Measurements from ENCODE around the gene SLC35G6. TPM values are rescaled to one million over a fixed set of nuclear protein-coding genes. Genes with fewer than 3 reads are reported as not detected.
A peak's percentile ranks its signal among the peaks of the same experiment; 100 is the strongest.
"Not testable (repeated sequence)": the region's sequence is repeated elsewhere in the genome, so short reads cannot be mapped to it uniquely, and the experiment has no call there.

SLC35G6 gene
- polyA plus RNA-seq (2013, experiment 1 of 2): not detected
- not detected for polyA plus RNA-seq (2013, experiment 2 of 2)

- H3K4me1 ChIP-seq (ENCODE audit: insufficient read depth, low read length): peaks cover 31% of the 10 kb centered on the region
- H3K9me3 ChIP-seq (ENCODE audit: insufficient read depth, low read depth, low read length); H3K36me3 ChIP-seq (ENCODE audit: insufficient read depth, low read length); H3K9ac ChIP-seq (ENCODE audit: low read depth, low read length); H3K27me3 ChIP-seq (ENCODE audit: insufficient read depth, low read length); H3K27ac ChIP-seq (ENCODE audit: low read depth, low read length); H3K4me3 ChIP-seq (ENCODE audit: low read length): not testable (repeated sequence)
- WGBS: 92% methylated on average over 2 of the region's 4 CpGs
These were observed at the start of gene SLC35G6 for GRCh38 chr17:7481275-7481674. SLC35G6 (plus strand) TSS chr17:7481446; CDS start chr17:7481517, 71 bp downstream.

DNA sequence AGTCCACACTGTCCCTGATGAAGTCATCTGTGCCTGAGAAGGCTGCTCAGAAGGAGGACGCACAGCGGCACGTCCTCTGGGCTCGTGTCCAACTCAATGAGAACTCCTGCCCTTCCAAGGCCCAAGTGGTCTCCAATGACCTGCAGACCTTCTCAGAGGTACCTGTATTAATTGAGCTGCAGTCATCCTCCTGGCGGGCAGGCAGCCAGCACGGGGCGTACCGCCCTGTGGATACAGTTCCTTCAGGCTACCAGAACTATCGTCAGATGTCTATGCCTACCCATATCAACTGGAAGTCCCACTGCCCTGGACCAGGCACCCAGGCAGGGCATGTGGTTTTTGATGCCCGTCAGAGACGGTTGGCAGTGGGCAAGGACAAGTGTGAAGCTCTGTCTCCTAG, 49.0 kb upstream of the SLC35G6 start:
- Histone ChIP-seq H3K9ac (ENCODE audit: low read depth, low read length) (no peak overlapping the region), H3K4me1 (ENCODE audit: insufficient read depth, low read length) (no peaks in the 10 kb centered on the region), H3K27me3 (ENCODE audit: insufficient read depth, low read length) (peaks cover 8% of the 10 kb centered on the region; the same call in 1 of the 2 replicates), H3K4me3 (ENCODE audit: low read length) (no peak overlapping the region), H3K9me3 (ENCODE audit: insufficient read depth, low read depth, low read length) (no peaks in the 10 kb centered on the region), H3K36me3 (ENCODE audit: insufficient read depth, low read length) (no peaks in the 10 kb centered on the region), H3K27ac (ENCODE audit: low read depth, low read length) (no peak overlapping the region)
- 94% methylated on average over 11 of the region's 11 CpGs for WGBS

- no peaks in the 10 kb centered on the region for H3K36me3 ChIP-seq (ENCODE audit: insufficient read depth, low read length)
- H3K27me3 ChIP-seq (ENCODE audit: insufficient read depth, low read length): peaks cover 34% of the 10 kb centered on the region
- WGBS: 3% methylated on average over 49 of the region's 49 CpGs
- H3K9me3 ChIP-seq (ENCODE audit: insufficient read depth, low read depth, low read length): no peaks in the 10 kb centered on the region
- H3K27ac ChIP-seq (ENCODE audit: low read depth, low read length): peak overlapping the region; percentile 60; the same call in 1 of the 2 replicates
- peak overlapping the region; percentile 50 for H3K9ac ChIP-seq (ENCODE audit: low read depth, low read length)
- peaks cover 8% of the 10 kb centered on the region for H3K4me1 ChIP-seq (ENCODE audit: insufficient read depth, low read length)
- H3K4me3 ChIP-seq (ENCODE audit: low read length): peak overlapping the region; percentile 95
These were observed 45.3 kb upstream of the SLC35G6 start for GRCh38 chr17:7435676-7436555.

DNA sequence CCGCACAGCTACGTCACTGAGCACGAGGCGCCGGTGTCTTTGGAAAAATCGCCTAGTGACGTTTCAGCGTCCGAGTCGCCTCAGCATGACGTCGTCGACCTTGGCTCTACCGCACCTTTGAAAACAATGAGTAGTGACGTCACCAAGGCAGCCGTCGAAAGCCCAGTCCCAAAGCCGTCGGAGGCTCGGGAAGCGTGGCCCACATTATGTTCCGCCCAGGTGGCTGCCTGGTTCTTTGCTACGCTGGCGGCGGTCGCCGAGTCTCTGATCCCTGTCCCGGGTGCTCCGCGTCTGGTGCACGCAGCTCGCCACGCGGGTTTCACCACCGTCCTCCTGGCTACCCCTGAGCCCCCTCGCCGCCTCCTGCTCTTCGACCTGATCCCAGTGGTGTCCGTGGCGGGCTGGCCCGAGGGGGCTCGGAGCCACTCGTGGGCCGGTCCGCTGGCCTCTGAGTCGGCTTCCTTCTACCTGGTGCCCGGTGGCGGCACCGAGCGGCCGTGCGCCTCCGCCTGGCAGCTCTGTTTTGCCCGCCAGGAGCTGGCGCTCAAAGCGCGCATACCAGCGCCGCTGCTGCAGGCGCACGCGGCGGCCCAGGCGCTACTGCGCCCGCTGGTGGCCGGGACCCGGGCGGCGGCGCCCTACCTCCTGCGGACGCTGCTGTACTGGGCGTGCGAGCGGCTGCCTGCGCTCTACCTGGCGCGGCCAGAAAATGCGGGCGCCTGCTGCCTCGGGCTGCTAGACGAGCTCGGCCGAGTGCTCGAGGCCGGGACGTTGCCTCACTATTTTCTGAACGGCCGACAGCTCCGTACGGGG, 44.5 kb upstream of the SLC35G6 start:
- H3K4me1 ChIP-seq (ENCODE audit: insufficient read depth, low read length): peaks cover 16% of the 10 kb centered on the region

DNA sequence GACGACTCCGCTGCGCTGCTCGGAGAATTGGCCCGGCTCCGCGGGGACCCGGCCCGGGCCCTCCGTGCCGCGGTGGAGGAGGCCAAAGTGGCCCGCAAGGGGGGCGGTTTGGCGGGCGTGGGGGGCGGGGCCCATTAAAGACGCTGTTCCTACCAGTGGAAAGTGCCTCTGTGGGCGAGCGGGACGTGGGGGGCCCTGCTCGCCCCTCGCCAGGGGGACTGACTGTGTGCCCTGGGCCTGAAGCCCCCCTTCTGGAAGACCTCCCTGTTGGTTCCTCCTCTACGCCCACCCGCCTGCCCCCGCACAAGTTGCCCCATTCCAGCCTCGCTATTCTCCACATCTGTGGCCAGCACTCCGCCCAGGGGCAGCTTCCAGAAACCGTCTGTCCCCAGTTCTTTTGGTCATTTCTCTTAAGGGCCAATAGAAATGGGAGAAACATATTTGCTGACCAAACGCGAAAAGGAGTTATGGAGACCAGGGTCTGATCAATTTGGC, 43.8 kb upstream of the SLC35G6 start:
- Histone ChIP-seq H3K9ac (ENCODE audit: low read depth, low read length) (no peak overlapping the region), H3K27me3 (ENCODE audit: insufficient read depth, low read length) (peaks cover 39% of the 10 kb centered on the region), H3K36me3 (ENCODE audit: insufficient read depth, low read length) (no peaks in the 10 kb centered on the region), H3K9me3 (ENCODE audit: insufficient read depth, low read depth, low read length) (no peaks in the 10 kb centered on the region), H3K27ac (ENCODE audit: low read depth, low read length) (no peak overlapping the region; the same call in 1 of the 2 replicates), H3K4me3 (ENCODE audit: low read length) (peak overlapping the region; percentile 95), H3K4me1 (ENCODE audit: insufficient read depth, low read length) (peaks cover 16% of the 10 kb centered on the region)
- WGBS: 7% methylated on average over 31 of the region's 31 CpGs

More for the DNA sequence above, 44.5 kb upstream of the SLC35G6 start:
- 2% methylated on average over 92 of the region's 92 CpGs for WGBS
- Histone ChIP-seq H3K9me3 (ENCODE audit: insufficient read depth, low read depth, low read length) (no peaks in the 10 kb centered on the region), H3K36me3 (ENCODE audit: insufficient read depth, low read length) (no peaks in the 10 kb centered on the region), H3K4me3 (ENCODE audit: low read length) (peak overlapping the region; percentile 95), H3K27me3 (ENCODE audit: insufficient read depth, low read length) (peaks cover 38% of the 10 kb centered on the region), H3K27ac (ENCODE audit: low read depth, low read length) (peak overlapping the region; percentile 53; the same call in 1 of the 2 replicates), H3K9ac (ENCODE audit: low read depth, low read length) (peak overlapping the region; percentile 58; the same call in 1 of the 2 replicates)

- 2% methylated on average over 48 of the region's 48 CpGs for WGBS
- Histone ChIP-seq H3K4me3 (ENCODE audit: low read length) (peak overlapping the region; percentile 95), H3K4me1 (ENCODE audit: insufficient read depth, low read length) (peaks cover 16% of the 10 kb centered on the region), H3K27ac (ENCODE audit: low read depth, low read length) (no peak overlapping the region), H3K9me3 (ENCODE audit: insufficient read depth, low read depth, low read length) (no peaks in the 10 kb centered on the region), H3K27me3 (ENCODE audit: insufficient read depth, low read length) (peaks cover 39% of the 10 kb centered on the region), H3K36me3 (ENCODE audit: insufficient read depth, low read length) (no peaks in the 10 kb centered on the region), H3K9ac (ENCODE audit: low read depth, low read length) (peak overlapping the region; percentile 50; the same call in 1 of the 2 replicates)
These were observed 43.2 kb upstream of the SLC35G6 start for GRCh38 chr17:7437950-7438614.

- WGBS: 28% methylated on average over 11 of the region's 11 CpGs
- peak overlapping the region; percentile 95 for H3K4me3 ChIP-seq (ENCODE audit: low read length)
These were observed 42.4 kb upstream of the SLC35G6 start for GRCh38 chr17:7438656-7439460.

GRCh38 chr17:7439462-7440112, 41.7 kb upstream of the SLC35G6 start, which contains the start of gene FGF11:
FGF11 (plus strand) TSS chr17:7439512; CDS start chr17:7439621, 109 bp downstream.
- H3K4me1 ChIP-seq (ENCODE audit: insufficient read depth, low read length): peaks cover 21% of the 10 kb centered on the region
- peaks cover 39% of the 10 kb centered on the region for H3K27me3 ChIP-seq (ENCODE audit: insufficient read depth, low read length)
- peak within 1 kb of the TSS; percentile 87 for H3K9ac ChIP-seq (ENCODE audit: low read depth, low read length)
- peak within 1 kb of the TSS; percentile 95 for H3K4me3 ChIP-seq (ENCODE audit: low read length)
- 2% methylated on average over 50 of the region's 50 CpGs for WGBS
- H3K36me3 ChIP-seq (ENCODE audit: insufficient read depth, low read length): no peaks in the 10 kb centered on the region
- no peaks in the 10 kb centered on the region for H3K9me3 ChIP-seq (ENCODE audit: insufficient read depth, low read depth, low read length)
- H3K27ac ChIP-seq (ENCODE audit: low read depth, low read length): peak within 1 kb of the TSS; percentile 96

More at GRCh38 chr17:7438656-7439460, 42.4 kb upstream of the SLC35G6 start:
- H3K4me1 ChIP-seq (ENCODE audit: insufficient read depth, low read length): peaks cover 16% of the 10 kb centered on the region
- H3K27ac ChIP-seq (ENCODE audit: low read depth, low read length): no peak overlapping the region
- H3K27me3 ChIP-seq (ENCODE audit: insufficient read depth, low read length): peaks cover 39% of the 10 kb centered on the region
- no peaks in the 10 kb centered on the region for H3K9me3 ChIP-seq (ENCODE audit: insufficient read depth, low read depth, low read length)
- H3K9ac ChIP-seq (ENCODE audit: low read depth, low read length): peak overlapping the region; percentile 50; the same call in 1 of the 2 replicates
- no peaks in the 10 kb centered on the region for H3K36me3 ChIP-seq (ENCODE audit: insufficient read depth, low read length)

GRCh38 chr17:7440113-7440833, 41.0 kb upstream of the SLC35G6 start:
- peaks cover 39% of the 10 kb centered on the region for H3K27me3 ChIP-seq (ENCODE audit: insufficient read depth, low read length)
- peaks cover 22% of the 10 kb centered on the region for H3K4me1 ChIP-seq (ENCODE audit: insufficient read depth, low read length)
- H3K9ac ChIP-seq (ENCODE audit: low read depth, low read length): peak overlapping the region; percentile 87
- H3K27ac ChIP-seq (ENCODE audit: low read depth, low read length): peak overlapping the region; percentile 96
- H3K36me3 ChIP-seq (ENCODE audit: insufficient read depth, low read length): no peaks in the 10 kb centered on the region
- H3K9me3 ChIP-seq (ENCODE audit: insufficient read depth, low read depth, low read length): no peaks in the 10 kb centered on the region
- peak overlapping the region; percentile 95 for H3K4me3 ChIP-seq (ENCODE audit: low read length)
- under 1% methylated on average over 46 of the region's 46 CpGs for WGBS

Data from HUES64 (cell line).